C4-2B (cell line): Measurements from ENCODE around the gene BCKDK.

Source experiments
- CTCF ChIP-seq: fragments of 450-650 bp; conservative IDR thresholded peaks from 2 replicates; pipeline ENCODE4 v1.5.1; 2017; ENCODE audit warnings: mild to moderate bottlenecking
- ZFX ChIP-seq: fragments of 450-650 bp; IDR thresholded peaks from 2 replicates; pipeline ENCODE4 v1.6.1; 2017

GRCh38 chr16:31136287-31136662, 28.1 kb downstream of the BCKDK start:
- TF ChIP-seq CTCF (no peak), ZFX (no peak)
